22Rv1 (cell line): ENCODE results near the gene ABCC5.

ENCODE experiments used
- ZFX ChIP-seq: fragments of 450-650 bp; IDR thresholded peaks from 2 replicates; pipeline ENCODE4 v1.6.1; 2017; ENCODE audit warnings: antibody characterized with exemption, borderline replicate concordance
- TF ChIP-seq, protein P1 (sequence below): fragments of 450-650 bp; IDR thresholded peaks from 2 replicates; pipeline ENCODE4 v1.5.1; 2017; ENCODE audit warnings: mild to moderate bottlenecking

DNA sequence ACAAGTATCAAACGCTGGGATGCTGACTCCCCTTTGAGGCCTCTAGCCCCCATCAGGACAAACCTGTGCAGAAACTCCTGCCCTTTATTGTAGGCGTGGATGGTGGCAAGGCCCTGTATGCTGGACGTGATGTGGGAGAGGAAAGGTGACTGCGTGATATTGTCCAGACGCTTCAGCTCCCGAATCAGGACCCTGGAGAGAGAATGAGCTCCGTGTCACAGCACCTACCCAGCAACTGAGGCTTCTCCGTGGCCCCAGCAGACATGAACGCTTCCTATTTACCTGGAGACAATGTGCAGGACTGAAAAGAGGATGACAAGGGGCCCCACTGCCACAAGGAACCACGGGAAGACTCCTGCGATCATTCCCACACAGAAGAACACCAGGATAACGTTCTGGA is 68.0 kb downstream of the ABCC5 start:
- TF ChIP-seq, protein P1, sequence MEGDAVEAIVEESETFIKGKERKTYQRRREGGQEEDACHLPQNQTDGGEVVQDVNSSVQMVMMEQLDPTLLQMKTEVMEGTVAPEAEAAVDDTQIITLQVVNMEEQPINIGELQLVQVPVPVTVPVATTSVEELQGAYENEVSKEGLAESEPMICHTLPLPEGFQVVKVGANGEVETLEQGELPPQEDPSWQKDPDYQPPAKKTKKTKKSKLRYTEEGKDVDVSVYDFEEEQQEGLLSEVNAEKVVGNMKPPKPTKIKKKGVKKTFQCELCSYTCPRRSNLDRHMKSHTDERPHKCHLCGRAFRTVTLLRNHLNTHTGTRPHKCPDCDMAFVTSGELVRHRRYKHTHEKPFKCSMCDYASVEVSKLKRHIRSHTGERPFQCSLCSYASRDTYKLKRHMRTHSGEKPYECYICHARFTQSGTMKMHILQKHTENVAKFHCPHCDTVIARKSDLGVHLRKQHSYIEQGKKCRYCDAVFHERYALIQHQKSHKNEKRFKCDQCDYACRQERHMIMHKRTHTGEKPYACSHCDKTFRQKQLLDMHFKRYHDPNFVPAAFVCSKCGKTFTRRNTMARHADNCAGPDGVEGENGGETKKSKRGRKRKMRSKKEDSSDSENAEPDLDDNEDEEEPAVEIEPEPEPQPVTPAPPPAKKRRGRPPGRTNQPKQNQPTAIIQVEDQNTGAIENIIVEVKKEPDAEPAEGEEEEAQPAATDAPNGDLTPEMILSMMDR = no peak
- no peak for TF ChIP-seq ZFX
